ENCODE results near the gene KCNH1. TPM values are rescaled to one million over a fixed set of nuclear protein-coding genes. Genes with fewer than 3 reads are reported as not detected.

The KCNH1 gene
- polyA plus RNA-seq, 4 donors: 0.14 to 0.32 (median 0.21) TPM

- DNase-seq (ENCODE audit: low read depth in 4 of 4, low spot score in 3 of 4): no peak
Measured at GRCh38 chr1:210696709-210697108, 437.2 kb downstream of the KCNH1 start.

DNA sequence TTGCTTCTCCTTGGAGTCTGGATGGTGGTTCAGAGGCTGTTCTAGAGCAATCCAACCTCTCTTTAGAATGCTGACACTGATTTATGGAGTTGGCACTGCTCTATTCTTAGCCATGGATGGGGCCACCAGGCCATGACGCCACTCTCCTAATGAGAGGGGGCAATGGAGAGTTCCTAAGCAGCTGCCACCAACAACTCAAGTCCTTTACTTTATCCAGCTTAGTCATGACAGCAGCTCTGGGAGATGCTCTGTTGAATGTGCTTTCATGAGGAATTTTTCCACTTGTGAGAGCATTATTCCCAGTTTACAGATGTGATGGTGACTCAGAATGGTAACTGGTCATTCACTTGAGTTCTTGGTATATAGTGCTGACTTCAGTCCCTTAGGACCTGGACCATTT is 438.9 kb downstream of the KCNH1 start:
- no peak for DNase-seq (ENCODE audit: low read depth in 4 of 4, low spot score in 3 of 4)

DNA sequence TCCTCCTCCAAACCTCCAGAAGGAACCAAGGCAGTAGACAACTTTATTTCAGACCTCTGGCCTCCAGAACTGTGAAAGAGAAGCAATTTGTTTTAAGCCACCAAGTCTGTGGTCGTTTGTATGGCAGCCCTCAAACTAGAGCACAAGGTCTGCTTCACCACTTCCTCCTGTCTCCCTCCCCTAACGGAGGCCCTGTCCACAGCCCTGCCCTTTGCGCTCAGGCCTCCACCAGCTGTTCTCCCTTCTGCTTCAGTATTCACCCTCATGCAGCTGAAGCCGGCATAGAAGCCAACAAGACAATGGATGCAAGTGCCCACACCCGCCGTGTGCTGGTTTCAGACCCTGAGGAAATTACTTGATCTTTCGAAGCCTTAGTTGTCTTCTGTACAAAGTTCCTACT is 441.2 kb downstream of the KCNH1 start:
- no peak for DNase-seq (ENCODE audit: low read depth in 4 of 4, low spot score in 3 of 4)

GRCh38 chr1:210691039-210691610 is 442.8 kb downstream of the KCNH1 start:
- no peak for DNase-seq (ENCODE audit: low read depth in 4 of 4, low spot score in 3 of 4)

GRCh38 chr1:210690236-210690635 is 443.7 kb downstream of the KCNH1 start:
- no peak for DNase-seq (ENCODE audit: low read depth in 4 of 4, low spot score in 3 of 4)

GRCh38 chr1:210689826-210690225 is 444.1 kb downstream of the KCNH1 start:
- DNase-seq (ENCODE audit: low read depth in 4 of 4, low spot score in 3 of 4): no peak

DNA sequence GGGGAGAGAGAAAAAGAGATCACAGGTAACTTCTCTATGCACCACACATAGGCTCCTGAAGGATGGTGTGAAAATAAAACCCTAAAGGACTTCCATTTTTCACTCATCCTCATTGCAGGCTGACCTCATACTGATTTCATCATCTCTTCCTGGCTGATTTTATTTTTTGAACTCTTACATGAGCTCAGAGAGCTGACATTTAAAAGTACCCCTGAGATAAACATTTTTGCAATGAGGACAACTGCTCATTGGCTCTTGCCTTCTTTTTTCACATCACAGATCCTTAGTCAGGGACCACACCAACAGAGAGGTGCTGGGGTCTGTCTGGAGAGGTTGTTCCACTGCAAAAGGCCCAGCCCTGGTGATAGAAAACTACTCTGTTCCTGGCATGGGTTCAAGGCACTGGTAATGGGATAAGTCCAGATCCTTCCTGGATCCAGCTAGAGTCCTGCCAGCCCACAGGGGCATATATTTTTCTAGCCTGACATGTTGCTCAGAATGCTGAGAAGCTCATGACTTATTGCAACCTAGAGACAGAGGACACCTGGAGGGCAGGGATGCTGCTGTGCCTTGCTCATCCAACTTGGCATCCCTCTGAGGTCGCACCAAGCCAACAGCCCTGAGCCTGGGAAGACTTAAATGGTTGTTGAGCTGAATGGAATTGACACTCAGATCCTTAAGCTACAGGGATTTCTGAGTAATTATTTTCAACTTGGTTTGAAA is 445.3 kb downstream of the KCNH1 start:
- DNase-seq (ENCODE audit: low read depth in 4 of 4, low spot score in 3 of 4): no peak

DNA sequence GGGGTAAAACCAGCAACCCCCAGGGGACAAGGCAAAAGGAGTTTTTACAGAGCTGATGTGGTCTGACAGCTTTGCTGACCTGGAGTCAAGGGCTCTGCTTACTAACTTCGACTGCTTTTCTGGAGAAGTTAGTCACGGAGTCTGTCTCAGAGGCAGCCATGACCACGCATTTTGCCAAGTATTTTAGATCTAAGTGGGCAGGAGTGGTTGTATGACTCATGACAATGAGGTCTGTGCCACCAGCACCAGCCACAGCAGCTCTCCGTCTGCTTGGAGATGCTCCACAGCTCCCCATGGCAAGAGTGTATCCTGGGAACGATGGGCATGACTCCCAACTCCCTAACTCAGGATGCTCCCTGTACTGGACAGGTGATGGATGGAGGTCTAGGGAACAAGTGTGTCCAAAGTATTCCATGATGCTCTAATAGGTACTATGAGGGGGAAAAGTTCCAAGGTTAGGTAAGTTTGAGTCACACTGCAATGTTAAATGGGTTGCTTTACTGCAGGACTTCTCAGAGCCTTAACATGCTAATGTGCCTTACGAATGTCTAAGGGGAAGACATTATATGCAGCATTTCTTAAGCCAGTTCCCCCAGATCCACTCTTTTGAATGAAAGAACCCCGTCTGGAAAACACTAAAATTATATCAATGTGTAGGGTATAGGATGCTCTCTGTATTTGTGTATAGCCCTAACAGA is 446.2 kb downstream of the KCNH1 start:
- DNase-seq (ENCODE audit: low read depth in 4 of 4, low spot score in 3 of 4): no peak

GRCh38 chr1:210686841-210687240 is 447.1 kb downstream of the KCNH1 start:
- no peak for DNase-seq (ENCODE audit: low read depth in 4 of 4, low spot score in 3 of 4)

DNA sequence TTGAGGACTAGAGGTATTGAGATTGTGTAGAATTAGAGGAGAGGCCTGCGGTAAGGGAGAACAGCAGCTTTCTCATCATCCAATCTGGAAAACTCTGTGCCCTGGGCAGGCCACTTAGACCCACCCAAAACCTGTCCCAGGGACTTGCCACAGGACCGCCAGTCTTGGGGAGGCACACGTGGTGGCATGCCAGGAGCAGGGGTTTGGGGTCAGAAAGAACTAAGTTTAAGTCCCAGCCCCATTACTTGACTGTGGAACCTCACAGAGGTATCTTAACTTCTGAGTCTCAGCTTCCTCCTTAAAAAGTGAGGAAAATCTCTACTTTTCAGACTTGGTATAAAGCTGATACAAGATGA is 448.7 kb downstream of the KCNH1 start:
- no peak for DNase-seq (ENCODE audit: low read depth in 4 of 4, low spot score in 3 of 4)

DNA sequence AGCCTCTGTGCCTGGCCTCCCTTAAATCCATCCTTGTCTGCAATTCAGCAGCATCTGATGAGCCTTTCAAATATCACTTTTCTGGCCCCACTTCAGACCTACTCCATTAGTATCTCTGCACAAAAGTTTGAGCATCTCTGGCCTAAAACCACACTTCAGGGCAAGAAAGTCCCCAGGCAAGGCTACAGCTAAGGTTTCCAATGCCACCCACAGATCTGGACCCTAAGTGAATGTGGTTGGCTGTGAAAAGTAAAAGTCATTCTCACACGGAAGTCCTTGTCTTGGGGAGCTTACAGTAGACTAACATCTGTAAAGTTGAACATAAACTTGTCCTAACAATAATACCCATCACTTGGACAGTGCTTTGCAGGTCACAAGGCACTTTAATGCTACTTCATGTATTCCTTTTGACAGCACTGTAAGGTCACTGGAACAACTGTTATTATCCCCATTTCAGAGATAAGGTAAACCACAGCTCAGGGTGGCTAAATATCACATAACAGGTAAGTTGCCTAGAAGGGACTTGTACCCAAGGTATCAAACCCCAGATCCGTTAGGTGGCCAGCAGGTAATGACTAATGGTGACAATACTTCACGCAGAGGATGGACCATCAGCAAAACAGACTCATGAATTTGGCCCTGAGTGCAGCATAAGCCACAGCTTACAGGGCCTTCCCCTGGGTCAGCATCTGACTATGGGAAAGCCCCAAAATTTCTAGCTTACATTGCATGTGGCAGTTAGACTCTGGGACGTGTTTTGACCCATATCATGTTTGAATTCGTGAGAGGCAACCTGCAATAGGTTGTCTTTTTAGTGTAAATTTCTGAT is 449.3 kb downstream of the KCNH1 start:
- DNase-seq (ENCODE audit: low read depth in 4 of 4, low spot score in 3 of 4): no peak

DNA sequence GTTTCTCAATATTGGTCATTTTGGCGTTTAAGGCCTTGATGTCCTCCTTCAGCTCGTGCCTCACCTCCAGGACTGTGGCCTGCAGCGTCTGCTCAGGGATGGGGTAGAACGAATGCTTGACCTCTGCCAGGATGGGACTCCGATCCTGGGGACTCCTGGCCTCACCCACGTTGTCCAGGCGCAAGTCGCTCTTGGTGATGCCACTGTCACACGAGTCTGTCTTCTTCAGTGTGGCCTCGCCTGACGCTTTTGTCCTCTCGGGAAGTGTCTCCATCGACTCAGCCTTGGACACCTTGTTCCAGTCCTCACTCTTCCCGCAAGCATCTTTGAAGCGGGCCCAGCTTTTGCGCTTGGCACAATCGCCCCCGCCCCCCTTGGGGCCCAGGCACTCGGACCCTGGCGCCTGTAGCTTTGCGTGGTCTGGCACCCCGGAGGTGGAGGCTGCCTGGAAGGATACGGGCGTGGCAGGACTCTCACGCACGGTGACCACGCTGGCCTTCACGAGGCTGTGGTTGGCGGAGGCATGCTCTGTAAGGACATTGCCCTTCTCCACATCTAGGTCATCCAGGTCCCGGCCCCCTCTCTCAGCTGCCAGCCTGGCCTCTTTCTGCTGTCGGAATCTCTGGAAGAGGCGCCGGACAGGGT is 450.4 kb downstream of the KCNH1 start:
- DNase-seq (ENCODE audit: low read depth in 4 of 4, low spot score in 3 of 4): no peak

- no peak for DNase-seq (ENCODE audit: low read depth in 4 of 4, low spot score in 3 of 4)
Measured at GRCh38 chr1:210681158-210681557, 452.8 kb downstream of the KCNH1 start.

GRCh38 chr1:210678306-210678705 is 455.6 kb downstream of the KCNH1 start:
- DNase-seq (ENCODE audit: low read depth in 4 of 4, low spot score in 3 of 4): no peak

DNA sequence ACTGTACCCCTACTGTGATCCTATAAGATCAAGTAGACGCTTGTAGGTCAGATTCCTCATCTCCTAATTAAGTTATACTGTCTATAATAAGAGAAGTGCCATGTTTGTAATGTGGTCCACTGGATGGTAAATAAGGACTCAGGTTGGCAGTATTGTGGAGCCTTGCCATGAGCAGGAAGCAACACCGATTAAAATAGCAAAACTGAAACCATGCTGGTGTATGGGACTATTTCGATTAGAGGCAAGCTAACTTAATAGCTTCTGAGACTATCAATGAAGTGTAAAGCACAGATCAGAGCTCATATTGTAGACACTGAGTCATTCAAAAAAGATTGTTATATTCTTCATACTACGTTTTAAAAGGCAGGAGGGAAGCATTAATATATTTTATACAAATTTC is 456.4 kb downstream of the KCNH1 start:
- no peak for DNase-seq (ENCODE audit: low read depth in 4 of 4, low spot score in 3 of 4)

DNA sequence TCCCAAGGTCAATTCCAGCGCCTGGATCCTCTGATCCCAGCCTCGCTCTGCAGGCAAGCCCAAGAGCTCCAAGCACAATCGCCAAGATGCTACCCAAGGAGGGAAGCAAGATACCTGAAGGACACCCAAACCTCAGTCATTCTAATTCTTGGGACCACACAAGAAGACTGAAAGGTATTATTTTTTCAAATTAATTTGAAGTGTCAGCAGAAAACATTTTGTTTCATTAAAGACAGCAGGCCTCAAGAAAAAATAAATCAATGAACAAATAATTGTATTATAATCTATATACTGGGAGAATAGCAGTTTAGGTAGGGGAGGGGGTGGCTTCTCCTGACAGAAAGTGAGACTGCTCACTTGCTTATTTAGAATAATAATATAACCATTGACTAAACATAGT is 457.4 kb downstream of the KCNH1 start:
- DNase-seq (ENCODE audit: low read depth in 4 of 4, low spot score in 3 of 4): no peak

DNA sequence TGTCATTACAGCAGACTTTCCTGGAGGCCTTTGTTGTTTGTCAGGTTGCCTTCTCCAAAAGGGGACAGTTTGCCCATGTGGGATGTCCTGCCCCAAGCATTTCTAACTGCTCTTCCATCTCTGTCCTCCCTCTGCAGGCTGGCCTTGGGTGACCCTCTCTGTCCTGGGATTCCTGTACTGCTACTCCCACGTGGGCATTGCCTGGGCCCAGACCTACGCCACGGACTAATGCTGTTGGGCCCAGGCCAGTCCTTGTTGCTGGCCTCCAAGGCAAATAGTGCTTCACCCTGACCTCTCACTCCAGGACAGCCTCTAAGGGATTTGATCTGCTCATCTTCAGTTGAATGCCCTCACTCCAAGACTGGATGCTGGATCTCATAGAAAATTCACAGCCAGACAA is 459.8 kb downstream of the KCNH1 start:
- no peak for DNase-seq (ENCODE audit: low read depth in 4 of 4, low spot score in 3 of 4)

DNA sequence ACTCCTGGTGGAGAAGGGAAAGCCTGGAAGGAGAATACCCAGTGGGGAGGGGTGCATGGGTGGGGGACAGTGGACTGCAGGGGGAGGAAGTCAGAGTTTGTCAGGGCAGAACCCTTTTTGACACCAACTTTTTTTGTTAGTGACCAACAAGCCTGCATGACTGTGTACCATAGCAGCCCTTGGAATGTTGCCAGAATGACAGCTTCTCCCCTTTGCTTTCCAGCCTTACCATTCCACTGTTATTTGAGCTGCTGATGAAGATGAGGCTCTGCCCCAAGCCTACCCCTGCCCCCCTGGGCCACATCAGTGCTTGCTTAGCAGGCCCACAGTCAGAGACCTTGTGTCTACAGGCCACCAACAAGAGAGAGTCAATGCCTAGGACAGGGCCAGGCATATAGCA is 464.0 kb downstream of the KCNH1 start:
- DNase-seq (ENCODE audit: low read depth in 4 of 4, low spot score in 3 of 4): no peak

GRCh38 chr1:210663730-210664573 is 470.0 kb downstream of the KCNH1 start:
- no peak for DNase-seq (ENCODE audit: low read depth in 4 of 4, low spot score in 3 of 4)

Data from right renal pelvis (tissue), 4 donors.